Activated T-helper 1 cell treated with Interleukin-2 at 50 U/mL for 16 hours (primary cell): ENCODE measurements around the gene CGGBP1.

Experiments used
- DNase-seq: peaks from one replicate; pipeline ENCODE4 v3.0.0-alpha.2; 2020; ENCODE audit warnings: low read depth

CGGBP1 gene, protein sequence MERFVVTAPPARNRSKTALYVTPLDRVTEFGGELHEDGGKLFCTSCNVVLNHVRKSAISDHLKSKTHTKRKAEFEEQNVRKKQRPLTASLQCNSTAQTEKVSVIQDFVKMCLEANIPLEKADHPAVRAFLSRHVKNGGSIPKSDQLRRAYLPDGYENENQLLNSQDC

DNA sequence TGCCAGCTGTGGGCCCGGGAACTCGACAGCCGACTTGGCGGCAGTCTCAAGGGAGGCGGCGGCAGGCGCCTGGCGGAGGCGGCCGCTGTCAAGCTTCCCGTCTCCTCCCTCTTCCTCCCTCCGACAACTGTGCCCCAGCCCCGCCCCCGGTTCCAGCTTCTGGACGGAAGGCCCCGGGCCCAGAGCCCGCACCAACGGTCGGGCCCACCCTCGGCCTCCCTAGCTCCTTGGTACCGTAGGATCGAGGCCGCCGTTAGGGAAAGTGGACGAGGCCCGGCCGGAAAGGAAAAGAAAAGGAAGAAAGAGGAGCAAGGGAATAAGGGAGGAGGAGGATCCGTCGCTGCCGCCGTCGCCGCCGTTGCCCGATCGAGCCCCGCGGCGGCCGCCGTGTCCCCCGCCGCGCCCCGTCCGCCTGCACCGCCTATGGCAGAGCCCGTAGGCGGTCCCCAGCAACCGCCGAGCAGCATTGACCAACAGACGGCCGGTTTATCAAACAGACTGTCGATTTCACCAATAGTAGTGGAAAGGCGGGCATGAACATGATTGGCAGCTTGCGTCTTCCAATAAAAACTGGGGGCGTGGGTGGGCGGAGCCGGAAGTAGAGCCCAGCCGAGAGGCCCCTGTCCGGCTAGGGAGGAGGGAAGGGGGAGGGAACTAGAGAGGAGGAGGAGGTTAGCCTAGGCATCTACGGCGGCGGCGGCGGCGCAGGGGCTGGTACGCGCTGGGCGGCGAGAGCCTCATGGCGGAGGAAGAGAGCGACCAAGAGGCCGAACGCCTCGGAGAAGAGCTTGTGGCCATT lies at the start of gene CGGBP1, which contains the start of gene ZNF654:
Gene CGGBP1, minus strand, starts transcription at position 425 of the 799 bp plus-strand sequence. CDS start 3,029 bp downstream, outside the sequence.
Gene ZNF654, plus strand, starts transcription at position 675 of the 799 bp plus-strand sequence. Its CDS starts 65 bp downstream, at position 740.
- DNase-seq: peak; percentile 98

DNA sequence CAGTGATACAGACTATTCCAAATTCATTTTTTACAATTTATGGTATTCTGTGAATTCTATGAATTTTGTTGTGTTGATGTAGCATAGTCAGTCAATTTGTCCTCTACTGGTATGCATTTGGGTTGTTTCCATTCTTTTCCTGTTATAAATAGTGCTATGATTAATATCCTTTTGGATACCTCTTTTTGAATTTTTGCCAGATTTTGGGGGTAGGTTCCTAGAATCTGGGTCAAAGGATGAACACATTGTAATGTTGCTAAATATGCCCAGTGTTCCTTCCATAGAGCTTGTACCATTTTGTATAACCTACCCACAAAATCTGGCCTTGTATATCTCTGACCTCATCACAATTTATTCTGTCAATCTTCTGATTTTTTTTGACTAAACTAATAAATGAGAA lies 46.5 kb upstream of the CGGBP1 start:
- DNase-seq: no peak

DNA sequence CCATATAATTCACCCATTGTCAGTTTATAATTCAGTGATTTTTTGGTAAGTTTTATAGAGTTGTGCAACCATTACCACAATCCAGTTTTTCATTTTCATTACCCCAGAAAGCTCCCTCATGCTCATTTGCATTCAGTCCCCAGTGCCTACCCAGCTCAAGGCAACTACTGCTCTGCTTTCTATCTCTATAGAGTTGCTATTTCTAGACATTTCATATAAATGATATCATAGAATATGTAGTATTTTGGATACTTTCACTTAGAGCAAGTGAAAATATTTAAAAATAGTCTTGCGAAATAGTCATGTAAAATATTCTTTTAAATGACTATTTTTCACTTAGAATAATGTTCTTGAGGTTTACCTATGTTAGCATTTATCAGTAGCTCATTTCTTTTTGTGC lies 42.3 kb upstream of the CGGBP1 start:
- DNase-seq: no peak

DNA sequence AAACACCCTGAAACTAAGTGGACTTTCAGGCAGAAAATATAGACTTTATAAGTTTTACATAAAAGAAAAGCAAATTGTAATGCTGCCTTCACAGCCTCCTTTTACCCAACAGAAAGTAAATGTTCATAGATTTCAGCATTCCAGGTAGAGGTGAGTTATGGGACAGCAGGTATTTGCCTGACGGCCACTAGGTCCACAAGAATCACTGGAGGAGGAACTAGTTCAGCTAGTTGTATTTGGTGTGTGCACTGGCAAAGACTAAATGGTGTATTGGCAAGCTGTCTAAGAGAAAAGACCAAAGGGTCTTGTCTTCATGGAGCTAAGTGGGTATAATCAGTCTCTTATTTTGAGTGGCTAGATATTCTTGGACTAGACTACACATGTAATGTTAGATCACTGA lies 34.5 kb upstream of the CGGBP1 start:
- no peak for DNase-seq

DNA sequence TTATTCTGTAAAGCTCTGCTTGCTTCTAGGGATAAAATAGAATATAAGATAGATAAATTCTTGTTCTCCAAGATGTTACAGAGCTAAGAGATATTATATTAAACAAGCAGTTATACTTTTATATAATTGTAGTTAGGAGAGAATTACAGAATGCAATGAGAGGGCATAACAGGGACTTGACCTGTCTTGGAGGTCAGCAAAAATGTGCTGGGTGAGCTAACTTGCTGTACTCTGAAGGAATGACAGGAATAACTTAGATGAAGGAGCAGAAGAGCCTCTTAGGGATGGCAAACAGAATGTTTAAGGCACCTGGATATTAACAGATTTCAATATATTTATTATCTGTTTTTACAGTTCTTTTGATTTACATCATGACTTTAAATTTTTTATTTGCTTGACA lies 33.5 kb upstream of the CGGBP1 start:
- DNase-seq: no peak

DNA sequence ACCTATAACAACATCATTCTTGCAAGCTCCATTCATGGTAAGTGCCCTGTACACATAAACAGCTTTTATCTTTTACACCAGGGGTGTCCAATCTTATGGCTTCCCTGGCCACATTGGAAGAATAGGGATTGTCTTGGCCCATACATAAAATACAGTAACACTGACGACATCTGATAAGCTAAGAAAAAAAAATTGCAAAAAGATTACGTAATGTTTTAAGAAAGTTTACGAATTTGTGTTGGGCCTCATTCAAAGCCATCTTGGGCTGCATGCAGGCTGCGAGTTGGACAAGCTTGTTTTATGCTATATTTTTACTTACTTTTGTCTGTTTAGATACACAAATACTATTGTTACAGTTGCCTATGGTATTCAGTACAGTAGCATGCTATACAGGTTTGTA lies 31.9 kb upstream of the CGGBP1 start:
- DNase-seq: no peak

DNA sequence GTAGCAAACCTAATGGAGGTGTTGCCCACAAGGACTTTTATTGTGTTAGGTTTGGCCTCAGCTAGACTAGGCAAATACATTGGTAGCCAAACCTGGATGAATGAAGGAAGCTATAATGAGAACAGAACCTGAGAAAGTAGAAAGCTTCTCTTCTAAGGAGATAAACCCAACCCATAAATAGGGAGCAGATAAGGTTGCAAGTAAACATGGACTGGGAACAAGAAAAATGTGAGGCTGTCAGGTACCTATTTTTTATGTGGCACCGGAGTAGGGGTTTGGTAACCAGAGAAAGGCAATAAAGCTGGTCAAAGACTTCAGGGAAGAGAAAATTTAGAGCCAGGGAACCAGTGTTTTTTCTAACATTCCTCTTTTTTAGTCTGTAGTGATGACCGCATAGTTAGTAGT lies 25.3 kb upstream of the CGGBP1 start:
- DNase-seq: no peak

DNA sequence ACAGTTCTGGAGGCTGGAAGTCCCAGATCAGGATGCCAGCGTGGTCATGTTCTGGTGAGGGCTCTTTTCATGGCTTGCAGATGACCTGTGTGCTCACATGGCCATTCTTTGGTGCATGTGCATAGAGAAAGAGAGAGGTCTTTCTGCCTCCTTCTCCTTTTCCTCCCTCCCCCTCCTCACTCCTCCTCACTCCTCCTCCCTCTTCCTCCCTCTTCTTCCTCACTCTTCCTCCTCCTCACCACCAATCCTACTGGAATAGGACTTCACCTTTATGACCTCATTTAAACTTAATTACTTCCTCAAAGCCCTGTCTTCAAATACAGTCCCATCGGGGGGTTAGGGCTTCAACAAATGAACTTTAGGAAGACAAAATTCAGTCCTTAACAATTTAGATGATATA lies 24.0 kb upstream of the CGGBP1 start:
- DNase-seq: no peak

DNA sequence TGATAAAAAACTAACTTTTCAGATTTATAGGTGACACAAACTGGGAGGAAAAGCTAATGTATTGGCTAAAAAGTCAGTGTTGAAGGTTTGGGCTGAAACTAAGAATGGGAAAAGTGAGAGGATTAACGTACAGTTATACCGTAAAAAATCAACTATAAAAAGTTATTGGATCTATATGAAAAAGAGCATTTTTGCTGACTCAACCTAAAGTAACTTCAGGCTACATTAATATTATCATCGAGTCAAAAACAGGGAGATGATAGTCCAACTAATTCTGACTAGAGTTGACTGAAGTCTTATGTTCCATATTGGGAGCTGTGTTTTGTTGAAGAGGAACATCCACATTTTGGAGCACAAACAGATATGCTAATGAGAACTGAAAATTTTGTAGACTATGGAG lies 20.1 kb upstream of the CGGBP1 start:
- no peak for DNase-seq

DNA sequence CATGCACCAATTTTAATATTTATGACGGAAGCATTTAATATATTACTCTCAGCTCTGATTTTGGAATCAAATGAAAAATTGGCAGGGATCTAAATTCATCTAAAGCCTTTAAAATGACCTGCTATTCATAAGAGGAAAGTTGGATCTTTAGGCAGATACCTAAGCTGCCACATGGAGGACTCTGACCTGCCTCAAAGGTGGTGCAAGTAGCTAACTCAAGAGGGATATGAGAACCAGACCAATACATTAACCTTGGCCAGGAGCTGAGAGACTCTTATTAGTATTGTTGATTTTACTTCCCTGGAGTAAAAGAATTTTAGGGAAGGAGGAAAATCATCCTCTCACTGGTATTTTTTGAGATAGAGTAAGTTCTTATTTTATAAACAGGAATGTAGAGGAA lies 17.9 kb upstream of the CGGBP1 start:
- no peak for DNase-seq

DNA sequence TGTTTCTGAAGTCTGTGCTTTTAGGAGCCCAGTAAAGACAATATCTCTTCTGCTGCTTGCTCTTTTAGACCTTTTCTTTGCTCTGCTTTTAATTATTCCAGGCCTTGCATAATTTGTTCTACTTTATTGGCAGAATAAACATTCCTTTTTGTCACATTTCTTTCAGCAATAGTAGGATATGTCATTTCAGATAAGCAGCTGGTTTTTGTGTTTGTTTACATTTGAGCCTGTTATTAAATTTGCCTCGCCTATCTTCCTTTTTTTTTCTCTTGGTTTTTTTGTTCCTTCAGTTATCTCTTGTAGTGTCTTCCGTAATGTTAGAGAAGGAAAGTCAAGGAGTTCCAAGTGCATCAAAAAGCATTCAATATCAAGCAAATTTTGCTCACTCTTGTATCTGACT lies 16.7 kb upstream of the CGGBP1 start:
- DNase-seq: no peak

DNA sequence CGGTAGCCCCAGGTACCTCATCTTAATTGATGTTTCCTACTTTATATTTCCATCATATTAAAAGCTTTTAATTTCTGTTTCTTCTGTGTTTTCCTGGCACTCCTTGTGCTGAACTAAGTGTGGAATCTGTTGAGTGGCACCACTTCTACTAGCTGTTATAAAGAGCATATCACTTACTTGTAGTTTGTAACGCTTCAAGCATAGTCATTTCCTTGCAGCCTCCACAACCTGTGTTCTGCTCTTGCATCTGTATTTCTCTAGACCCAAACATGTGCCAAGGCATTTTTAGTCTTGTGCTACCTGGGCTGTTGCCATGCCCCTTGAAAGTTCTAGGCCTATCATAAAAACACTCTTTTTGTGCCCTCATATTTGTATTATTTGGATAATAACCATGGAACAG lies 16.3 kb upstream of the CGGBP1 start:
- DNase-seq: no peak

DNA sequence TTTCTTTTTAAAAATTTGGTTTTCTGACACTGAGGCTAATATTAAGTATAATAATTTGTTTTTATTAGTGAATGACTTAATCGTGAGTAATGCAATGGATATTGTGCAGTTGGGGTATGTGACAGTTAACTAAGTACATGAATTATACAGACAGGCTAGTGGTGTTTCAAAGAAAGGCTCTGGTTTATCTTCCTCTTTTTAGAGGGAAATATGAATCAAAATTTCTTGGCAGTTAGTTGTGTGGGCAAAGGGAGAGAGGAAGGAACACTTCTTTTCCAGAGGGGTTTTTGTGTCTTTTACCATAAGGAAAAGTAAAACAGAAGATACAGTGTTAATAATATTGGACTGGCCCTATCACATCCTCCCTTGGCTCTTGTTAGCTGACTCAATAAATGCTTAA lies 2.9 kb upstream of the CGGBP1 start:
- no peak for DNase-seq

DNA sequence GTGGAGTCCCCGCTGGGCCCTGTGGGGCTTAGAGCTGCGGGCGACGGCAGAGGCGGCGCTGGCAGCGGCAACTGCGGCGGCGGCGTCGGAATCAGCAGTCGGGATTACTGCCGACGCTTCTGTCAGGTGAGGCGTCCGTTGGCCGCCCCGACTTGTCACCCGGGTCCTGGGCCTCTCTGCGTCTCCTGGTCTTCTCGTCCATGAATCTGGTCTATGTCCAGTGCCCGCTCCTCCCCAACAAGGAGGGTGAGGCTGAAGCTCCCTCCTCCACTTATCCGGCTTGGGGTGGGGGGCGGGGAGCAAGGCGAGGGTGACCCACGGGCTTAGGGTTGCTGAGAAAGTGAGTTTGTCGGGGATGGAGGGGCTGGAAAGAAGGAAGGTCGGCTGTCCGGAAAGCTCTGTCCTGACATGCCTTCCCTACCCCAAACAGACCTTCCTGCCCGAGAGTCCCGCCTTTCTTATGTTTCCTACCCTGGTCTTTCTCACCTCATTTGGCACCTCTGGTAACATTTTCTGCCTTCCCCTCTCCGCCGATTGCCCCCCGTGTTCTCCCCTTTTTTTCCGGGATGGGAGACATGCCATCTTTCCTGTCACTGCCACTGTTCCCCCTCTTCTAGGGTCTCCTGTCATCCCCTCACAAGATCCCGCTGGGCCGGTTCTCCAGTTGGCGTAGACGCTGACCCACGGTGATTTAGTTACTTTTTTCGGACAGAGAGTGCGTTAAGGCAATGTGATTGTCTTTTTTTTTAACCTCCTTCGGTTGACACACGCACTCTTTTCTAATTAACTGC lies 770 bp upstream of the CGGBP1 start:
- DNase-seq: no peak

DNA sequence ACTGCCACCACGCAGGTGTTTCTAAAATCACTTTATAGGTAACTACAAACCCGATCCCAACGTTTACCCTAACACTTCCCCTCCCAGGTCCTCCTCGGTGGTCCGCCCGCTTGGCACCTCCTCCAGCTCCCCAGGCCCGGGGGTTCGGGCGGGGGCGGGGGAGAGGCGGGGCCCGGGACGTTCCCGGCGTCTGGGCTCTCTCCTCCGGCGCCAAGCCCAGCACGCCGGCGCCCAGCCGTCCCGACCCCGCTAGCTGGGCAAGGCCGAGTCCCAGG lies 562 bp downstream of the CGGBP1 start:
- DNase-seq: no peak

DNA sequence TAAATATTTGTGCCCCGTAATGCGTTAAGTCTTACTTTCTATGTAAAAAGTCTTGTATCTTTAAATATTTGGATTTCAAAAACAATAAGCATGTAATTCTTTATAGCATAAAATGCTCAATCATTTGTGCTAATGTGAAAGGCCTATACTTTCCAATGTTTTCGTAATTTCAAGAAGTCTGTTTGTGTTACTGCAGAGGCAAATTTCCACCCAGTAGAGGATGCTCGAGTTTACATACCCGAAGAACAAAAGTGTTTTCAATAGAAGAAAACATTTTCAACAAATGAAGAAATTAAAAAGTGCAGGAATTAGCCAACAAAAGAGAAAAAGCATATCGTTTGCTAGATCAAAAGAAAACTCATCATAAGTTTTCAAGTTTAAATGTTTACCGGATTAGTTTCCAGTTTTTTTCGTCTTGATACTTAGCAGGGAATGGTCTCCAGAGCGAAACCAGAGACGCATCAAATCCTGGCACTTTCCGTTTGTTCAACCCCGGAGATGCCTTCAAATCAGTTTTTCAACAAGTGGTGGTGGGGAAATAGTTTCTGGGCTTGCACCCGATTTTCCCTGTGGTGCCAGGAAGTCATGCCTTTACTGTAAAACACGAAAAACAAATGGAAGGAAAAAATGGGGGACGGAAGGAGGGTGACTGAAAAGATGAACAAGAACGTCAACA lies 1.0 kb downstream of the CGGBP1 start:
- DNase-seq: no peak

DNA sequence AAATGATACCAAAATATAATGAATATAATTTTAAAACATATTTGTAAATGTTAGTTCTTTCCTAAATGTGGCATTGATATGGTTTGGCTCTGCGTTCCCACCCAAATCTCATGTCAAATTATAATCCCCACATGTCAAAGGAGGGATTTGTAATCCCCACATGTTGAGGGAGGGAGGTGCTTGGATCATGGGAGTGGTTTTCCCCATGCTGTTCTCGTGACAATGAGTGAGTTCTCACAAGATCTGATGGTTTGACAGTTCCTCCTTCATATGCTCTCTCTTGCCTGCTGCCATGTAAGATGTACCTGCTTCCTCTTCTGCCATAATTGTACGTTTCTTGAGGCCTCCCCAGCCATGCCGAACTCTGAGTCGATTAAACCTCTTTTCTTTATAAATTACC lies 12.0 kb downstream of the CGGBP1 start:
- DNase-seq: no peak

DNA sequence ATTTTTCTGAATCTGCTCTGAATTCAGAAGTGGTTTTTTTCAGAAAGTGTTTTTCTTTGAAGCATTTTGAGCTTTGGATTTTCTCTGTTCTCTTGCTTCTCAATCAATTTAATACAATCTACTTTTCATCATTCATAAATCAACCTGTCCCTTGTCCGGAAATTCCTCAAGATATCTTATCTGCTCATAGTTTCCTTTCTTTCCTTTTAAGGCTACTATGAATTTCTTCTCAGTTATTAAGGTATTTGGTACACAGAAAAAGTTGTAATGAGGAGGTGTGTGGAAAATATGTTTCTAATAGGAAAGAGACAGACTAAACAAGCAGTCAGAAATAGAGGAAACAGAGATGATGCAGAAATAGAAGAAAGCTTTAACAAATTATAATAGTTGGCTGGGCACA lies 14.4 kb downstream of the CGGBP1 start:
- DNase-seq: no peak

DNA sequence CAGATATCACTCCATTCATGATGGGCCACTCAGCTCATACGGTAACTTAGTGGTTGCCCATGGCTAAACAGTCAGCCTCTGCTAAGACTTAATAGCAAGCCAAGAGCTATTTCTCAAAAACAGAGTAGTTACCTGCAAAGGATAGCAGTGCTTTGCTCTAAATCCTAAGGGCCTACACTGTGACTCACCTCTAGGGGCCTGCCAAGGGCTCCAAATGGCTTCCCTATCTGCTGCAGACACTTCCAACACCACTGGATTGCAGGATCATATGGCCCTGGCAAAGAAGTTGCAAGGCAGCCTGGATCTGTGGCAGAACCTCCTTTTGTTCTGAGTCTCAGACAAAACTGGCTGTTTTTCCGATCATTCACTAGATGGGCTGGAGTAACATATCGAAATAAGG lies 17.8 kb downstream of the CGGBP1 start:
- no peak for DNase-seq

DNA sequence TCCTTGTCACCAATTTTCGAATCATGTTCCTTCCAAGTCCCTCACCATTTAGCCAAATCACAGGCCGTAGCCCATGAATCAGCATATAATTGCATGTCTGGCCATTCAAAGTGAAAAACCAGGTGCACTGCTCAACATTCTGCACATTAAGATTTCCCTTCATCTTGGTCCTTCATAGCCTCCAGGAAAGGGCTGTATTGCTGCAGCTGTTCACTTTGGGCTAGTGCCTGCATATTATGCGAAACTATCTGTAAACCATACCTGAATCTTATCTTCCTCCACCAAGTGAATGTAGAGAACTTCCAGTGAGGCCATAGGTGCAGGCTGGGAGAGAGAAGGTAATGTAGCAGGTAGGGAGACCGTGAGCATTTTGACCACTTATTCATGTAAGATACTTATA lies 18.3 kb downstream of the CGGBP1 start:
- DNase-seq: no peak

DNA sequence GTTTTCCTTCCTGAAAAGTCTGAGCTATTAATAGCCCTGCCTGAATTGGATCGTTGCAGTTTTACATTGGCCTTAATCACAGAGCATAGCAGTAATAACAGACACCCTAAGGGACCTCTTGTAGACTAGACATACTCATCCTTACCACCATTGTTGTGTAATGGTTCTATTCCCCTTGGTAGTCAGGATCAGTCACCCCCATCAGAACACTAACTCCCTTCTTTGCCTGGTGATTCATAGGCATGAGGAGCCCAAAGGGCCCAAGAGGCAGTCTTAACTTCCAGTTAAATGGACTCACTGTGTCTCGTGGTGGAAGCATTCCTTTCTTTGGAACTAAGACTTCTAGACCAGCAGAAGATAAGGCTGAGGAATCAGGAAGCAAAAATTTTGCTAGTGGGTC lies 20.2 kb downstream of the CGGBP1 start:
- no peak for DNase-seq

DNA sequence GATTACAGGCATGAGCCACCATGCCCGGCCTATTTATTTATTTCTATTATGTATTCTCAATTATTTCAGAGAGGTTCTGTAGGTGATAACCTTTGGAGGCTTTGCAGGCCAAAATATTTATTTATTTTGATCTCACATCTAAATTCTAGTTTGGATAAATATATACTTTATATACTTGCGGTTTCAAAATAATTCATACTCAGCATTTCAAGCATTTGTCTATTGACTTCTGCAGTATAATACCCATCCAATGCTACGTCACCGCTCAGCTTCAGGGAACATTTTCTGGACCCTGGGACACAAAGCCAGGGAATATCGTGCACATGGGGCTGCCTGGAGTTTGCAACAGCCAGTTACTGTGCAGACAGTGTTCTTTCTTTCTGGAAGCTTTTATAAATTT lies 22.6 kb downstream of the CGGBP1 start:
- DNase-seq: no peak
